GM12865 (cell line): ENCODE results near the gene DDX51.

Source experiments
- DNase-seq: peaks from one replicate; pipeline ENCODE4 v3.0.0; 2010; ENCODE audit warnings: low read depth
- H3K4me3 ChIP-seq: 2 replicates; pipeline ENCODE4 v1.5.1; 2011; ENCODE audit warnings: mild to moderate bottlenecking, low read depth, low read length, control low read depth
- CTCF ChIP-seq: IDR thresholded peaks from 2 replicates; pipeline ENCODE4 v1.5.1; 2011; ENCODE audit warnings: low read length, control low read depth, low read depth, inconsistent platforms; ENCODE audit not compliant: insufficient read depth; ENCODE audit errors: missing control alignments

Gene DDX51, protein sequence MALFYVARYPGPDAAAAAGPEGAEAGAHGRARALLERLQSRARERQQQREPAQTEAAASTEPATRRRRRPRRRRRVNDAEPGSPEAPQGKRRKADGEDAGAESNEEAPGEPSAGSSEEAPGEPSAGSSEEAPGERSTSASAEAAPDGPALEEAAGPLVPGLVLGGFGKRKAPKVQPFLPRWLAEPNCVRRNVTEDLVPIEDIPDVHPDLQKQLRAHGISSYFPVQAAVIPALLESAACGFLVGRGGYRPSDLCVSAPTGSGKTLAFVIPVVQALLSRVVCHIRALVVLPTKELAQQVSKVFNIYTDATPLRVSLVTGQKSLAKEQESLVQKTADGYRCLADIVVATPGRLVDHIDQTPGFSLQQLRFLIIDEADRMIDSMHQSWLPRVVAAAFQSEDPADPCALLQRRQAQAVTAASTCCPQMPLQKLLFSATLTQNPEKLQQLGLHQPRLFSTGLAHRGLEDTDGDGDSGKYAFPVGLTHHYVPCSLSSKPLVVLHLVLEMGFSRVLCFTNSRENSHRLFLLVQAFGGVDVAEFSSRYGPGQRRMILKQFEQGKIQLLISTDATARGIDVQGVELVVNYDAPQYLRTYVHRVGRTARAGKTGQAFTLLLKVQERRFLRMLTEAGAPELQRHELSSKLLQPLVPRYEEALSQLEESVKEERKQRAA

DNA sequence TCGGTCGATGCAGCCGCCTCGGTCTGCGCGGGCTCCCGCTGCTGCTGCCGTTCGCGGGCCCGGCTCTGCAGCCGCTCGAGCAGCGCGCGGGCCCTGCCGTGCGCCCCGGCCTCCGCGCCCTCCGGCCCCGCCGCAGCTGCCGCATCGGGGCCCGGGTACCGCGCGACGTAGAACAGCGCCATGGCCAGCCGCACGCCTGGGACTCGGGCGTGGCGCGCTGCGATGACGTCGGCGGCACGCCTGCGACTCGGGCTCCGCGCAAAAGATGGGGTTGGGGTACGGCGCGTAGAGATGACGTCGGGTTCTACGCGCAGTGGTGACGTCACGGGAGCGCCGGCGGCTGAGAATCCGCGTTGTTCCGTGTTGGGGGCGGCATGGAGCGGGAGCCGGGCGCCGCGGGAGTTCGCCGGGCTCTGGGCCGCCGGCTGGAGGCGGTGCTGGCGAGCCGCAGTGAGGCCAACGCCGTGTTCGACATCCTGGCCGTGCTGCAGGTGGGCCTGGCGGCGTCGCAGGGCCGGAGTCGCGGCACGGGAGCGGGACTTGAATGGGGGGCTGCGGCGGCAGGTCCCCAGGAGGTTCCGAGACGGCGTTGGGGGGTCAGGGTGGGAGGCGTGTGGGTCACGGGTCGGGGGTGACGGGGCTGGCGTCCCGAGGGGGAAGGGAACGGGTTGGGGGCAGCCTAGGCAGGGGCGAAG is at the start of gene DDX51, which contains the start of gene NOC4L:
Gene DDX51, minus strand, starts transcription at position 205 of the 695 bp plus-strand sequence. Its CDS starts 23 bp downstream, at position 182.
Gene NOC4L, plus strand, starts transcription at position 343 of the 695 bp plus-strand sequence. Its CDS starts 32 bp downstream, at position 375.
- TF ChIP-seq CTCF = no peak
- peak; percentile 97 for DNase-seq
- H3K4me3 ChIP-seq = peak within 1 kb of the TSS; percentile 85

- no peak for TF ChIP-seq CTCF
- no peak overlapping the region for H3K4me3 ChIP-seq
- no peak for DNase-seq
Observed at GRCh38 chr12:132191715-132192553, 47.8 kb upstream of the DDX51 start.

GRCh38 chr12:132190834-132191500 is 46.8 kb upstream of the DDX51 start:
- DNase-seq = no peak
- H3K4me3 ChIP-seq = no peak overlapping the region
- TF ChIP-seq CTCF = no peak

DNA sequence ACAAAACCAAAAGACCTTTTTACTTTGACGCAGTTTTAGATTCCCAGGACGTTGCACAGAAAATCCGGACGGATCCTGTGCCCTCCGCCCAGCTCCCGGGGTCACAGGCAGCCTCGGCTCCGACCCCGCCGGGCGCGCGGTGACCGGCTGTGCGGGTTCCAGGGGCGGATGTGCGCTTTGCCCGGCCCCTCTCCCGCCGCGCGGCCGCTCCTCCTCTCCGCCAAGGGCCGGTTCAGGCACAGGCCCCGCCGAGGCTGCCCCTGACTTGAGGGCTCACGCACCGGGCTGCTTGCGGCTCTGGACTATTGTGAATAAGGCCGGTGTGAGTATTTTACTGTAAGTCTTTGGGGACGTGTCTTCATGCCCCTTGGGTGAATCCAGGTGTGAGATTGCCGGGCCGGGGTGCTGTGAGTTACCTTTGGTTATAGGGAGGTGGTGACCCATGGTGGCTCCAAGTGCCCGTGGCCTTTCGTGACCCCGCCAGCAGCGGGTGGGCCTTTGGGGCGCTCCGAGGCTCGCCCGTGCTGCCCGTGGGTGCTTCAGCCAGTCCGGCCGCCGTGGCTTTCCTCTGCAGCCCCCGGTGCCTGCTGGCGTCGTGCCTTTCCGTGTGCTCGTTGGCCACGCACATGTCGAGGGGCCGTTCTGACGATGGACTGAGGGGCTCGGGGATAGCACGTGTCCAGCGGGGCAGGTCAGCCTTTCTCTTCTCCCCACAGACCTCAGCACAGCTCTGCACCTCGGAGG is 46.1 kb upstream of the DDX51 start:
- H3K4me3 ChIP-seq = peak overlapping the region; percentile 58
- no peak for TF ChIP-seq CTCF
- peak; percentile 17 for DNase-seq

GRCh38 chr12:132189378-132190011 is 45.4 kb upstream of the DDX51 start:
- peak overlapping the region; percentile 58 for H3K4me3 ChIP-seq
- DNase-seq = peak; percentile 92
- TF ChIP-seq CTCF = no peak
